ENCODE data around the gene HYKK. TPM values are rescaled to one million over a fixed set of nuclear protein-coding genes. Genes with fewer than 3 reads are reported as not detected.

Gene HYKK
- total and polyA plus RNA-seq, 2 of the 13 experiments (the other 11 are each of a cell fraction or from before 2014, with no cell fraction given): 3.5 to 5.4 TPM

- ChIA-PET POLR2A (interaction anchor here (3.4 kb wide), 1 partner anchor 23 kb away, joined by 40 read pairs; the partner anchor contains the start of gene CHRNA5), CTCF (ENCODE audit: low intra/inter-chr PET ratio, low total read pairs) (no interaction called here)
- 92% methylated on average over 3 of the region's 3 CpGs for WGBS (ENCODE audit: low lambda C conversion rate)
- Histone ChIP-seq H3K9ac (ENCODE audit: insufficient read depth, low read depth, low read length) (no peak overlapping the region), H2AFZ (ENCODE audit: low read length) (no peak overlapping the region), H4K20me1 (ENCODE audit: insufficient read depth, low read length) (no peaks in the 10 kb centered on the region), H3K27me3 (ENCODE audit: control insufficient read depth in 1 of 2, insufficient read depth in 2 of 2, low read length in 2 of 2) (no peaks in the 10 kb centered on the region; a peak in 1 of 5 replicates), H3K4me2 (ENCODE audit: low read depth, low read length) (no peak overlapping the region), H3K79me2 (ENCODE audit: insufficient read depth, low read length) (peaks cover 24% of the 10 kb centered on the region), H3K9me3 (ENCODE audit: low read length) (no peaks in the 10 kb centered on the region), H3K4me3 (replicated peaks in 1 of 3; ENCODE audit: insufficient read depth in 1 of 3, low read depth in 2 of 3, low read length in 3 of 3) (no peak overlapping the region), H3K36me3 (replicated peaks in 1 of 2; ENCODE audit: control insufficient read depth in 1 of 2, insufficient read depth in 2 of 2, low read length in 2 of 2) (peaks cover 7 to 35% of the 10 kb centered on the region in 2 experiments), H3K4me1 (ENCODE audit: insufficient read depth, low read length) (peaks cover 25% of the 10 kb centered on the region), H3K27ac (ENCODE audit: extremely low read length, insufficient read depth, low read length) (no peak overlapping the region)
- TF ChIP-seq ARHGAP35 (CRISPR knock-in tag; IDR thresholded peaks at IDR 0.05; ENCODE audit: borderline replicate concordance): no peak
- no peak for TF ChIP-seq ZNF280D (CRISPR knock-in tag; IDR thresholded peaks at IDR 0.05)
- TF ChIP-seq MBNL3 (CRISPR knock-in tag; conservative IDR thresholded peaks at IDR 0.05): no peak
- TF ChIP-seq TIGD3 (CRISPR knock-in tag; IDR thresholded peaks at IDR 0.05; ENCODE audit: borderline replicate concordance): no peak
- TF ChIP-seq ZNF710 (CRISPR knock-in tag; IDR thresholded peaks at IDR 0.05; ENCODE audit: borderline replicate concordance): no peak
- no peak for TF ChIP-seq XRCC5 (optimal IDR thresholded peaks at IDR 0.05; ENCODE audit: low read length)
- TF ChIP-seq HHEX (CRISPR knock-in tag; IDR thresholded peaks at IDR 0.05): no peak
- intact Hi-C loops (cut with micrococcal nuclease; ENCODE audit: unreplicated experiment): loop anchor here (5.0 kb wide), 1 partner anchor 35 kb away; the partner anchor contains the start of gene HYKK
- no peak for DNase-seq (ENCODE audit: low spot score)
- no peak for ATAC-seq
- FAIRE-seq: no peak
- BruUV-seq (replicated peaks): no TSS peak
- in situ Hi-C loops (cut with HindIII; ENCODE audit: extremely low pct_ligation_motif_present, low pct_unique_long_range_greater_than_20kb): no loop called here
These were observed 35.3 kb downstream of the HYKK start for GRCh38 chr15:78542647-78543046.

All from HepG2 (cell line).